Endothelial cell of umbilical vein (primary cell): Measurements from ENCODE around the gene PBXIP1. TPM values are rescaled to one million over a fixed set of nuclear protein-coding genes. Genes with fewer than 3 reads are reported as not detected.

Experiments
- BruUV-seq: library from RNA; stranded (reverse); fragments of 400-500 nt; replicated peaks from 2 replicates; lab custom pipeline; 2021; lab: Mats Ljungman, UMichigan
- CTCF ChIA-PET: fragments of 300-600, 350-600 bp; sonication (Branson Sonifier 250); formaldehyde crosslinking; loops from one replicate; lab custom pipeline; 2021; ENCODE audit warnings: antibody characterized with exemption, inconsistent platforms; lab: Charles Lee
- POLR2A ChIA-PET: fragments of 300-600, 350-600 bp; sonication (Branson Sonifier 250); formaldehyde crosslinking; loops from one replicate; lab custom pipeline; 2021; ENCODE audit warnings: antibody characterized with exemption, inconsistent platforms; lab: Charles Lee
- DNase-seq: peaks from one replicate; pipeline ENCODE4 v3.0.0-alpha.2; 2011; ENCODE audit warnings: low read depth, low spot score
- FAIRE-seq: peaks from 2 replicates; lab custom pipeline; 2011; peaks lifted over from hg19 to GRCh38; lab: Jason Lieb, UNC
- H2AFZ ChIP-seq: 2 replicates; pipeline ENCODE4 v1.6.0; 2012; ENCODE audit warnings: low read depth, low read length, control low read depth, inconsistent platforms
- H3K27ac ChIP-seq: 2 replicates; pipeline ENCODE4 v1.5.1; 2011; ENCODE audit warnings: low read depth, mild to moderate bottlenecking, control low read depth, low read length, moderate library complexity; ENCODE audit not compliant: insufficient read depth
- H3K27me3 ChIP-seq, 2 experiments: 2 replicates each; pipeline versions ENCODE4 v1.6.0 to v1.6.1; 2011; ENCODE audit warnings: low read length in 2 of 2, mixed read lengths in 1 of 2; ENCODE audit not compliant: control insufficient read depth in 2 of 2, insufficient read depth in 2 of 2
- H3K36me3 ChIP-seq, 2 experiments: 2 replicates in 1 of 2; 3 replicates in 1 of 2; pipeline ENCODE4 v1.5.1; 2011; ENCODE audit warnings: low read length in 2 of 2, mild to moderate bottlenecking in 1 of 2, moderate library complexity in 1 of 2; ENCODE audit not compliant: control insufficient read depth in 2 of 2, insufficient read depth in 2 of 2; ENCODE audit errors: extremely low read depth in 1 of 2
- H3K4me1 ChIP-seq: 3 replicates; pipeline ENCODE4 v1.5.1; 2011; ENCODE audit warnings: mild to moderate bottlenecking, low read length; ENCODE audit not compliant: control insufficient read depth, insufficient read depth; ENCODE audit errors: extremely low read depth
- H3K4me2 ChIP-seq: 2 replicates; pipeline ENCODE4 v1.6.1; 2011; ENCODE audit warnings: low read length, control low read depth, mixed read lengths; ENCODE audit not compliant: insufficient read depth
- H3K4me3 ChIP-seq, 3 experiments: fragments of 200-600 bp in 1 of 3; sonication (generic), shearing (Covaris generic) in 1 of 3; replicated peaks in 1 of 3; 2 replicates each; pipeline ENCODE4 v1.5.1; 2011 to 2016; ENCODE audit warnings: control low read depth in 3 of 3, low read length in 3 of 3, mild to moderate bottlenecking in 2 of 3, inconsistent platforms in 1 of 3, low read depth in 1 of 3, moderate library complexity in 1 of 3; ENCODE audit not compliant: insufficient read depth in 1 of 3
- H3K79me2 ChIP-seq: 2 replicates; pipeline ENCODE4 v1.6.0; 2012; ENCODE audit warnings: low read length, inconsistent platforms; ENCODE audit not compliant: control insufficient read depth, insufficient read depth
- H3K9ac ChIP-seq: replicated peaks from 2 replicates; pipeline ENCODE3; 2011; ENCODE audit warnings: low read length, control low read depth; ENCODE audit not compliant: insufficient read depth; ENCODE audit errors: extremely low read depth
- H3K9me1 ChIP-seq: replicated peaks from 3 replicates; pipeline ENCODE4 v1.6.0; 2011; ENCODE audit warnings: mild to moderate bottlenecking, low read length; ENCODE audit not compliant: control insufficient read depth, insufficient read depth; ENCODE audit errors: extremely low read depth
- H3K9me3 ChIP-seq: replicated peaks from 2 replicates; pipeline ENCODE4 v1.5.1; 2012; ENCODE audit warnings: low read length, inconsistent platforms; ENCODE audit not compliant: control insufficient read depth, insufficient read depth
- H4K20me1 ChIP-seq: replicated peaks from 2 replicates; pipeline ENCODE3; 2011; ENCODE audit warnings: mild to moderate bottlenecking, low read length; ENCODE audit not compliant: control insufficient read depth, insufficient read depth; ENCODE audit errors: extremely low read depth
- CTCF ChIP-seq, 2 donors: IDR thresholded peaks; 1 replicate in 1 of 2; 2 replicates in 1 of 2; pipeline ENCODE4 v1.5.1; 2011; ENCODE audit warnings: low read length in 2 of 2, mild to moderate bottlenecking in 2 of 2, moderate library complexity in 2 of 2, control low read depth in 1 of 2, inconsistent platforms in 1 of 2, low read depth in 1 of 2; ENCODE audit not compliant: insufficient read depth in 1 of 2; ENCODE audit errors: extremely low read depth in 1 of 2
- EZH2 ChIP-seq: IDR thresholded peaks from 2 replicates; pipeline ENCODE4 v1.6.1; 2012; ENCODE audit warnings: borderline replicate concordance, low read depth, mild to moderate bottlenecking, moderate library complexity, low read length, inconsistent platforms; ENCODE audit not compliant: severe bottlenecking
- FOS ChIP-seq: IDR thresholded peaks from 2 replicates; pipeline ENCODE4 v1.6.1; 2011; ENCODE audit warnings: mild to moderate bottlenecking, low read length, moderate library complexity, borderline replicate concordance; ENCODE audit not compliant: insufficient read depth
- GATA2 ChIP-seq: IDR thresholded peaks from 2 replicates; pipeline ENCODE4 v1.7.0; 2011; ENCODE audit warnings: low read depth, mild to moderate bottlenecking, moderate library complexity, mixed read lengths, low read length; ENCODE audit not compliant: insufficient read length, insufficient read depth
- JUN ChIP-seq: IDR thresholded peaks from 2 replicates; pipeline ENCODE4 v1.6.1; 2011; ENCODE audit warnings: borderline replicate concordance, low read depth; ENCODE audit not compliant: insufficient read length, insufficient read depth
- MAX ChIP-seq: IDR thresholded peaks from 2 replicates; pipeline ENCODE4 v1.6.1; 2011; ENCODE audit not compliant: insufficient read depth, insufficient read length
- MYC ChIP-seq: IDR thresholded peaks from one replicate; pipeline ENCODE4 v1.6.1; 2011; ENCODE audit warnings: mild to moderate bottlenecking, low read depth, low read length
- POLR2A ChIP-seq: IDR thresholded peaks from 2 replicates; pipeline ENCODE4 v1.6.1; 2012; ENCODE audit warnings: low read depth, mild to moderate bottlenecking, control low read depth, low read length
- POLR2AphosphoS5 ChIP-seq: IDR thresholded peaks from 2 replicates; pipeline ENCODE4 v1.6.1; 2012; ENCODE audit warnings: low read depth, mild to moderate bottlenecking, control low read depth, low read length, moderate library complexity; ENCODE audit not compliant: insufficient read depth
- dilution Hi-C: fragments of 300-500 bp; cut with MboI; formaldehyde crosslinking; loops from one replicate; pipeline ENCODE4 v1.15.0; 2019; ENCODE audit warnings: low sequenced_read_pairs; ENCODE audit not compliant: extremely low pct_ligation_motif_present
- intact Hi-C: fragments of 100-400 bp; cut with micrococcal nuclease; formaldehyde crosslinking; loops from one replicate; pipeline ENCODE4 v1.10.0; 2022
- polyA plus RNA-seq, 4 experiments: library from polyadenylated mRNA; depleted of rRNA in 3 of 4; stranded (reverse) in 3 of 4; unstranded in 1 of 4; fragments of >200 nt; gene quantifications; 2 replicates each; pipeline versions ENCODE4 v1.2.1 to v1.2.3, GENCODE V29; 2011 to 2012; ENCODE audit warnings: missing spikeins in 1 of 4
- total RNA-seq: library from RNA; stranded (reverse); gene quantifications from 2 replicates; pipeline ENCODE4 v1.2.3, GENCODE V29; 2021

PBXIP1 gene
- total and polyA plus RNA-seq, 2 donors (not counting 3 experiments of a cell fraction or from before 2014, with no cell fraction given): 49.4 to 54.7 TPM

- BruUV-seq: no TSS peak
- intact Hi-C loops: no loop called here
Measured at GRCh38 chr1:154945962-154946850, 9.7 kb downstream of the PBXIP1 start.

More at GRCh38 chr1:154945962-154946850, 9.7 kb downstream of the PBXIP1 start:
- Histone ChIP-seq H4K20me1 (no peaks in the 10 kb centered on the region), H3K79me2 (no peaks in the 10 kb centered on the region), H3K27ac (no peak overlapping the region), H3K9me3 (no peaks in the 10 kb centered on the region), H2AFZ (no peak overlapping the region), H3K9me1 (no peaks in the 10 kb centered on the region), H3K27me3 (no peaks in the 10 kb centered on the region), H3K4me1 (no peaks in the 10 kb centered on the region), H3K4me2 (no peak overlapping the region), H3K4me3 (no peak overlapping the region), H3K9ac (no peak overlapping the region), H3K36me3 (peaks cover 0 to 32% of the 10 kb centered on the region in 2 experiments)
- POLR2A ChIA-PET: interaction anchor here (0.6 kb wide), 1 partner anchor 321 kb away, joined by 3 read pairs; no protein-coding TSS in a partner anchor
- CTCF ChIA-PET: interaction anchor here (0.8 to 3.4 kb wide), 5 partner anchors 9 to 113 kb away, joined by 3 to 19 read pairs (median 3); partner anchors contain the start of gene PMVK
- FAIRE-seq: no peak
- dilution Hi-C loops: no loop called here
- TF ChIP-seq POLR2AphosphoS5 (no peak), EZH2 (no peak), POLR2A (no peak), CTCF (IDR thresholded peaks at IDR 0.05; ENCODE audit: extremely low read depth in 1 of 2, insufficient read depth in 1 of 2, low read depth in 1 of 2, low read length in 2 of 2) (no peak), MAX (no peak), MYC (no peak), JUN (no peak), FOS (no peak), GATA2 (no peak)
- no peak for DNase-seq
